Measurements from ENCODE around the gene EFNB1. TPM values are rescaled to one million over a fixed set of nuclear protein-coding genes. Genes with fewer than 3 reads are reported as not detected.

EFNB1 gene
- total RNA-seq, 1 donor = 7.4 TPM

DNA sequence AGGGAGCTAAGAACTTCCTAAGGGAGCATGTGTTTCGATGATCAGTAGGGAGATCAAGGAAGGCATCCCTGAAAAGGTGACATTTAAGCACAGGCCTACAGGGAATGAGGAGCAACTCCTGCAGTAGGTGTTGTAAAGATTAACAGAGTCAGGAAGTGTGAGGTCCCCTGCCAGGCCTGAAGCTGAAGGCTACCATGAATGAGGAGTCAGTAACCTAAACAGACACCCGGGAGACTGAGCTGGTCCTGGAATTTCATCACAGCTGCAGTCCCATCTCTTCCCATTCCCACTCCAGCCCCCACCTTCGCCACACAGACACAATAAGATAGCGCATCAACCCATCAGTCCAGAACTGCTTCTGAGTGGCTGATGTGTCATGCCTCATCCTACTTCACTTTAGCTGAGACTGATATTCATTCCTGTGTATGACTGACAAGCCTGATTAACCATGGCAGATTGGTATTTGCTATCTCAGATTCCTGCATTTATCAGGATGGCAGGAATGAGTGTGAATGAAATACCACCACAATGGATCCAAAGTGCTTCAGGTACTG lies 27.0 kb upstream of the EFNB1 start:
- no peak for DNase-seq (ENCODE audit: low read depth)

DNA sequence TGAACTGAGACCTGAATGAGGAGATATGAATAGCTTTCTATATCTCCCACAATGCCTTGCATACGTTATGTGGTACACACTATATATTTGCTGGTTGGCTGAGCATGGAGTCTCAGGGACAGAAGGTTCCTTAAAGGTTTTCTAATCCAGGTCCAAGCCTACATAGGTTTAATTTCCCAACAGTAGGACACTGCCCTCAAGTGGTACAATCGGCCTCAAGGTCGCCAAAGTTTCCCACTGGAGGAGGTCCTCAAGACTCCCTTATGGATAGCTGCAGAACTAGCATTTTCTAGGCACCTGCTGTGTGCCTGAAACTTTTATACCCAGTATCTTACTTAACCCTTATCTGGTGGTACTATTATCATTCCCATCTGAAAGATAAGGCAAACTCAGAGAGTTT lies 21.0 kb upstream of the EFNB1 start:
- no peak overlapping the region for H3K4me3 ChIP-seq (ENCODE audit: low read depth, low read length)
- peak; percentile 33 for DNase-seq (ENCODE audit: low read depth)
- TF ChIP-seq, protein P1, sequence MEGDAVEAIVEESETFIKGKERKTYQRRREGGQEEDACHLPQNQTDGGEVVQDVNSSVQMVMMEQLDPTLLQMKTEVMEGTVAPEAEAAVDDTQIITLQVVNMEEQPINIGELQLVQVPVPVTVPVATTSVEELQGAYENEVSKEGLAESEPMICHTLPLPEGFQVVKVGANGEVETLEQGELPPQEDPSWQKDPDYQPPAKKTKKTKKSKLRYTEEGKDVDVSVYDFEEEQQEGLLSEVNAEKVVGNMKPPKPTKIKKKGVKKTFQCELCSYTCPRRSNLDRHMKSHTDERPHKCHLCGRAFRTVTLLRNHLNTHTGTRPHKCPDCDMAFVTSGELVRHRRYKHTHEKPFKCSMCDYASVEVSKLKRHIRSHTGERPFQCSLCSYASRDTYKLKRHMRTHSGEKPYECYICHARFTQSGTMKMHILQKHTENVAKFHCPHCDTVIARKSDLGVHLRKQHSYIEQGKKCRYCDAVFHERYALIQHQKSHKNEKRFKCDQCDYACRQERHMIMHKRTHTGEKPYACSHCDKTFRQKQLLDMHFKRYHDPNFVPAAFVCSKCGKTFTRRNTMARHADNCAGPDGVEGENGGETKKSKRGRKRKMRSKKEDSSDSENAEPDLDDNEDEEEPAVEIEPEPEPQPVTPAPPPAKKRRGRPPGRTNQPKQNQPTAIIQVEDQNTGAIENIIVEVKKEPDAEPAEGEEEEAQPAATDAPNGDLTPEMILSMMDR (IDR thresholded peaks at IDR 0.05; ENCODE audit: insufficient read depth, low read length) = peak; percentile 32

More for the DNA sequence above, 27.0 kb upstream of the EFNB1 start:
- H3K4me3 ChIP-seq (ENCODE audit: low read depth, low read length) = no peak overlapping the region
- TF ChIP-seq, protein P1 (IDR thresholded peaks at IDR 0.05; ENCODE audit: insufficient read depth, low read length) = no peak

DNA sequence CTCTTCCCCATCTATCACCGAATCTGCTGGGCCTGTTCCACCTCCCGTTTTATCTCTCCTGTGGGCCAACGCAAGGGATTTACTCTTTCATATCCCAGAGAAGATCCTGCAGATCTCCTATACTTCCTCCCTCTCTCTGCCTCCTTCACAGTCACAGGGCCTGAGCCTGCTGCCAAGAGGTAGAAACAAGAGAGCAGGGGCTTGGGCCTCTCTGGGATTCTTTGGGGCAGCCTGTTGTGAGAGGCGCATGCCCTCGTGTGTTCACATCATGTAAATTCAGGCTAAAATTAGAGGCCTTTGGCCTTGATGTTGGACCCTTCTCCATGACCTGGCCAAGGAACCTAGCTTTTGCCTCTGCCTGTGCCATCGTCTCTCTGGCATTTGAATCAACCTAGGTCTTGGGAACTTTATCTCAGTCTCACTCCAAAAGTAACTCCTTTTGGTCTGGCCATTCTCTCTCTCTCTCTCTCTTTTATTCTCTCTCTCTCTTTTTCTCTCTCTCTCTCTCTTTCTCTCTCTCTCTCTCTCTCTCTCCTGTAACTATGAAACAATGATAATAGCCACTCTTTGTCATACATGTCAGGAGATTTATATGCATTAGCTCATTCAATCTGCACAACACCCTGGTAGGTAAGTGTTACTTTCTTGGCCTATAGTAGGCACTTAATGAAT lies 20.0 kb upstream of the EFNB1 start:
- H3K4me3 ChIP-seq (ENCODE audit: low read depth, low read length) = no peak overlapping the region
- peak; percentile 47 for DNase-seq (ENCODE audit: low read depth)
- TF ChIP-seq, protein P1 (IDR thresholded peaks at IDR 0.05; ENCODE audit: insufficient read depth, low read length) = peak; percentile 40

DNA sequence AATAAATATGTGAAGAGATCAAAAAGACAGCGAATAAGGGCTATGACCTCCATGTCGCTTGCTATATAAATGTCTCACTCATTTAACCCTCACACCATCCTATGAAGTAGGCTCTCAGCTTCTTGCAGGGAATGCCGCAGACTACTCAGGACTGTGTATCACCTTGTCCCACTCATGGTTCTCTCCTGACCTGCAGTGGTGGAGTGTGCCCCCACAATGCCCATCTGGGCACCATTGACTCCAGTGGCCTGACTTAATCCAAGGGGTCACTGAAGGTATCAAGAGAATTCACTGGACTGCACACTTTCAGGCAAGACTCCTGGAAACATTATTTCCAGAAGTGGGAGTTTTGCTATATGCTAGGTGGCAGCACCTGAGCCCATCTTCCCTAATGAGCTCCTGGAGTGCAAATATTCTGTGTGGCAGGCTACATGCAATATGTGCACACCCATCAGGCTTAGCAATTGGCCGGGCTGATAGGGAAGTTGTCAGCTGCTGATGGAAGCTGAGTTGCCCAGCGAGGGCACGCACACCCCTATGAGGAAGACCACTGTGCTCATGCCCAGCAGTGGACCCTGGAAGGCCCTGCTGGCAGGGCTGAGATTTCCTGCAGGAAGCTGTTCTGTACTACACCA lies 8.2 kb upstream of the EFNB1 start:
- DNase-seq (ENCODE audit: low read depth) = no peak
- TF ChIP-seq, protein P1 (IDR thresholded peaks at IDR 0.05; ENCODE audit: insufficient read depth, low read length) = no peak
- no peak overlapping the region for H3K4me3 ChIP-seq (ENCODE audit: low read depth, low read length)

DNA sequence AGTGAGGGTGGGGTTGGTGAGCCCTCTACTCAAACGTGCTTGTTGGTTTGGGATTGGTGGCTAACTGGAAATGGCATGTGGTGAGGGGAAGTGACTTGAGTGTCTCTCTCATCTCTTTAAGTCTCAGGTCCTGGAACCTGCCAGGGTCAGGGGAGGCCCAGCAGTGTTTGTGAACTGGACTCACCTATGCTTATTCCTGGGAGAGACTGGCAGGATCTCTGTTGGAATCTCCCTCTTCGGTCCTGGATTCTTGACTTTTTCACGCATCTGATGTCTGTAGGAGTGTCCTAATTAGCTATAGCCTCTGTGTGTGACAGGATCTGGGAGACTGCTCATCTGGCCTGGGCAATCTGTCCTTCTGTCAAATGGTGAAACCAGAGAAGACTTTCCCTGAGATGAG lies 7.2 kb upstream of the EFNB1 start:
- DNase-seq (ENCODE audit: low read depth) = no peak
- TF ChIP-seq, protein P1 (IDR thresholded peaks at IDR 0.05; ENCODE audit: insufficient read depth, low read length) = no peak
- H3K4me3 ChIP-seq (ENCODE audit: low read depth, low read length) = no peak overlapping the region

DNA sequence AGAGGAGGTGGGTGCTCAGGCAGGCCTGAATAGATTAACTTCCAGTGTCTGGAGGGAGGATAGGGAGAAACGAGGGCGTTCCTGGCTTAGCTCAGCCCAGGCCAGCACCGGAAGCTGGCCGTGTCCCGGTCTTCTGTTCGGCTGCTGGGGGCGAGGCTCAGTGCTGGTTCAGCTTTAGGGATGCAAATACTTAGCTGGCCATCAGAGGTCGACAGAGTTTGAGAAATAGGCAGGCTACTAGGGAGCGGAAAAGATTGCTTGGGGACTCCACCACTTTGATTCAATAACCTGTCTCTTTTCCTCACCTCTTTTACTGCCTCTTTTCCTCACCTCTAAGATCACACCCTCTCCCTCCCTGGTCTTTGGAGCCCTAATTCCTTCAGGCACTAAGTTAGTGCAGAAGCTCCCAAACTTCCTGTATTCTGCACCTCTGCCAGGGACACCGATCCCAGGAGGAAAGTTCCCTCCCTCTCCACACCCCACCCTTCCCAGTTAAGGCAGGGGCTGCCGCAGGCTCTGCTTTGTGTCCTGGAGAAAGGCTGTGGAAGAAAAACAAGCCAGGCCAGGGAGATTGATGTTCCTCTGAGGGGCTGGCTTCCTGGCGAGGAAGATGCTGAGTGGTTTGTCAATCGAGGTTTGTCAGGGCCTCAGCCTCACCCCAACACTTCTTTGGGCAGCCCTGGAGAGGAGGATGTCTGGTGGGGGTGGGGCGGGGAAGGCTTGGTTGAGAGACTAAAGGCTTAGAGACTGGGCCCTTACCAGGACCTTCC lies 6.0 kb upstream of the EFNB1 start:
- peak; percentile 72 for DNase-seq (ENCODE audit: low read depth)
- H3K4me3 ChIP-seq (ENCODE audit: low read depth, low read length) = no peak overlapping the region
- TF ChIP-seq, protein P1 (IDR thresholded peaks at IDR 0.05; ENCODE audit: insufficient read depth, low read length) = peak; percentile 73

Measured in fibroblast of the aortic adventitia (primary cell).